OCI-LY1 (cell line): ENCODE data around the gene RNF40.

ENCODE experiments used
- H2AFZ ChIP-seq: fragments of 200-600 bp; sonication (generic), shearing (Covaris generic); 2 replicates; pipeline ENCODE4 v1.6.0; 2014; ENCODE audit warnings: antibody characterized with exemption, mild to moderate bottlenecking, low read length
- H3F3A ChIP-seq: fragments of 200-600 bp; sonication (generic), shearing (Covaris generic); 2 replicates; pipeline ENCODE4 v1.6.0; 2014; ENCODE audit warnings: mild to moderate bottlenecking, antibody characterized with exemption, low read length, moderate library complexity; ENCODE audit not compliant: insufficient read depth
- H3K27ac ChIP-seq: fragments of 200-600 bp; sonication (generic); 2 replicates; pipeline ENCODE4 v1.5.1; 2014; ENCODE audit warnings: low read length, mixed run types, mild to moderate bottlenecking, low read depth; ENCODE audit not compliant: poor library complexity, severe bottlenecking
- H3K27me3 ChIP-seq: fragments of 200-600 bp; sonication (generic); 2 replicates; pipeline ENCODE4 v1.6.0; 2014; ENCODE audit warnings: antibody characterized with exemption, mild to moderate bottlenecking, low read length, moderate library complexity; ENCODE audit not compliant: insufficient read depth
- H3K36me3 ChIP-seq: fragments of 200-600 bp; sonication (generic); 2 replicates; pipeline ENCODE4 v1.6.1; 2014; ENCODE audit warnings: mild to moderate bottlenecking, antibody characterized with exemption, low read length, moderate library complexity, mixed read lengths; ENCODE audit not compliant: insufficient read depth
- H3K4me1 ChIP-seq: fragments of 200-600 bp; sonication (generic); 2 replicates; pipeline ENCODE4 v1.5.1; 2014; ENCODE audit warnings: mild to moderate bottlenecking, low read length, moderate library complexity; ENCODE audit not compliant: insufficient read depth, severe bottlenecking
- H3K4me2 ChIP-seq: fragments of 200-600 bp; sonication (generic), shearing (Covaris generic); 2 replicates; pipeline ENCODE4 v1.6.1; 2014; ENCODE audit warnings: low read length
- H3K4me3 ChIP-seq: fragments of 200-600 bp; sonication (generic); 2 replicates; pipeline ENCODE4 v1.5.1; 2014; ENCODE audit warnings: low read length, low read depth, mild to moderate bottlenecking, mixed read lengths; ENCODE audit not compliant: poor library complexity, severe bottlenecking
- H3K79me2 ChIP-seq: fragments of 200-600 bp; shearing (Covaris generic); 2 replicates; pipeline ENCODE4 v1.6.1; 2016; ENCODE audit warnings: mixed run types, low read length, mixed read lengths; ENCODE audit not compliant: insufficient read depth
- H3K9ac ChIP-seq: fragments of 200-600 bp; sonication (generic), shearing (Covaris generic); 2 replicates; pipeline ENCODE4 v1.6.1; 2014; ENCODE audit warnings: mild to moderate bottlenecking, low read length, mixed read lengths
- H3K9me2 ChIP-seq: fragments of 200-600 bp; sonication (generic), shearing (Covaris generic); 2 replicates; pipeline ENCODE4 v1.6.1; 2014; ENCODE audit warnings: low read depth, mild to moderate bottlenecking, low read length, mixed read lengths
- H3K9me3 ChIP-seq: fragments of 200-600 bp; shearing (Covaris generic); 2 replicates; pipeline ENCODE4 v1.6.1; 2014; ENCODE audit warnings: low read length, mixed read lengths
- H4K20me1 ChIP-seq: fragments of 200-600 bp; sonication (generic), shearing (Covaris generic); 2 replicates; pipeline ENCODE4 v1.6.0; 2016; ENCODE audit warnings: mild to moderate bottlenecking, low read length; ENCODE audit not compliant: insufficient read depth
- CTCF ChIP-seq: fragments of 200-600 bp; sonication (generic), shearing (Covaris generic); IDR thresholded peaks from 2 replicates; pipeline ENCODE4 v1.5.1; 2017; ENCODE audit warnings: mild to moderate bottlenecking, antibody characterized with exemption, low read length, moderate library complexity, mixed read lengths
- EZH2 ChIP-seq: fragments of 200-600 bp; sonication (generic), shearing (Covaris generic); IDR thresholded peaks from 2 replicates; pipeline ENCODE4 v1.8.0; 2017; ENCODE audit warnings: borderline replicate concordance, mixed run types, mild to moderate bottlenecking, antibody characterized with exemption, low read length, moderate library complexity, mixed read lengths

The RNF40 gene

GRCh38 chr16:30747331-30747730 lies 14.8 kb upstream of the RNF40 start:
- Histone ChIP-seq H3K9me2 (no peaks in the 10 kb centered on the region), H3K27me3 (no peaks in the 10 kb centered on the region), H3K4me2 (peak overlapping the region; percentile 72), H3F3A (peaks cover 4% of the 10 kb centered on the region; the same call in 1 of the 2 replicates), H3K27ac (peak overlapping the region; percentile 60), H3K9me3 (no peaks in the 10 kb centered on the region), H3K4me1 (peaks cover 17% of the 10 kb centered on the region), H3K9ac (peak overlapping the region; percentile 65), H3K4me3 (peak overlapping the region; percentile 90), H3K36me3 (peaks cover 36% of the 10 kb centered on the region), H2AFZ (0 out of 2 replicates have a peak overlapping the region, but pooled peaks have one; percentile 17), H4K20me1 (no peaks in the 10 kb centered on the region), H3K79me2 (peaks cover 14% of the 10 kb centered on the region)
- TF ChIP-seq EZH2 (no peak), CTCF (no peak)

GRCh38 chr16:30747799-30748633 lies 14.1 kb upstream of the RNF40 start, which contains the start of gene PHKG2:
Gene PHKG2, plus strand, starts transcription at chr16:30748425. Its CDS starts 396 bp downstream, at chr16:30748821.
- Histone ChIP-seq H3F3A (peaks cover 4% of the 10 kb centered on the region; the same call in 1 of the 2 replicates), H3K4me1 (peaks cover 17% of the 10 kb centered on the region), H4K20me1 (no peaks in the 10 kb centered on the region), H3K79me2 (peaks cover 14% of the 10 kb centered on the region), H3K9me3 (no peaks in the 10 kb centered on the region), H3K4me2 (peak within 1 kb of the TSS; percentile 72), H3K27me3 (no peaks in the 10 kb centered on the region), H3K4me3 (peak within 1 kb of the TSS; percentile 90), H3K36me3 (peaks cover 41% of the 10 kb centered on the region), H3K9me2 (no peaks in the 10 kb centered on the region), H3K27ac (peak within 1 kb of the TSS; percentile 60), H2AFZ (0 out of 2 replicates have a peak within 1 kb of the TSS, but pooled peaks have one; percentile 17), H3K9ac (peak within 1 kb of the TSS; percentile 86)
- TF ChIP-seq CTCF: no peak
- no peak for TF ChIP-seq EZH2

GRCh38 chr16:30748634-30749445 lies 13.3 kb upstream of the RNF40 start:
- Histone ChIP-seq H3K4me1 (peaks cover 17% of the 10 kb centered on the region), H3K9ac (peak overlapping the region; percentile 86), H4K20me1 (no peaks in the 10 kb centered on the region), H3F3A (peaks cover 4% of the 10 kb centered on the region; the same call in 1 of the 2 replicates), H2AFZ (no peak overlapping the region), H3K4me2 (peak overlapping the region; percentile 72), H3K9me2 (no peaks in the 10 kb centered on the region), H3K36me3 (peaks cover 42% of the 10 kb centered on the region), H3K4me3 (peak overlapping the region; percentile 90), H3K9me3 (no peaks in the 10 kb centered on the region), H3K27ac (no peak overlapping the region), H3K27me3 (no peaks in the 10 kb centered on the region), H3K79me2 (peaks cover 14% of the 10 kb centered on the region)
- TF ChIP-seq EZH2 (no peak), CTCF (no peak)
